Measurements from ENCODE around the gene EDRF1.

- TF ChIP-seq POLR2A (IDR thresholded peaks at IDR 0.05; ENCODE audit: low read depth, low read length) (no peak), POLR2AphosphoS5 (IDR thresholded peaks at IDR 0.05; ENCODE audit: low read depth, low read length) (no peak), SPI1 (IDR thresholded peaks at IDR 0.05; ENCODE audit: low read depth, low read length) (no peak)
These were observed 26.6 kb upstream of the EDRF1 start for GRCh38 chr10:125692601-125693523.
